ENCODE data around the gene IGFLR1. TPM values are rescaled to one million over a fixed set of nuclear protein-coding genes. Genes with fewer than 3 reads are reported as not detected.

Gene IGFLR1
- total RNA-seq, 4 donors from 2014 or later: 2.0 to 14.1 (median 3.0) TPM

- Histone ChIP-seq H3K27ac (no peak overlapping the region), H3K4me3 (no peak overlapping the region), H3K4me1 (peaks cover 4 to 6% of the 10 kb centered on the region in 2 donors), H3K27me3 (no peaks in the 10 kb centered on the region), H3K36me3 (peaks cover 0 to 88% of the 10 kb centered on the region in 2 donors), H3K9me3 (no peaks in the 10 kb centered on the region)
- DNase-seq: no peak
- no peak for ATAC-seq
- intact Hi-C loops (cut with DNase I; ENCODE audit: low total_unique reads): no loop called here
- TF ChIP-seq CTCF (IDR thresholded peaks at IDR 0.05 in 4 of 5, conservative IDR thresholded peaks at IDR 0.05 in 1 of 5): no peak
- no peak for TF ChIP-seq POLR2A (IDR thresholded peaks at IDR 0.05)
- in situ Hi-C loops (cut with MboI; ENCODE audit: low sequenced_read_pairs in 4 of 4): no loop called here
Measured at GRCh38 chr19:35734889-35735288, 7.4 kb downstream of the IGFLR1 start.

- Histone ChIP-seq H3K36me3 (peaks cover 0 to 94% of the 10 kb centered on the region in 2 donors), H3K27ac (no peak overlapping the region), H3K27me3 (no peaks in the 10 kb centered on the region), H3K4me3 (no peak overlapping the region), H3K4me1 (no peaks in the 10 kb centered on the region), H3K9me3 (no peaks in the 10 kb centered on the region)
- no peak for DNase-seq
- TF ChIP-seq POLR2A (IDR thresholded peaks at IDR 0.05) (no peak), CTCF (IDR thresholded peaks at IDR 0.05 in 4 of 5, conservative IDR thresholded peaks at IDR 0.05 in 1 of 5) (no peak)
- no peak for ATAC-seq
- in situ Hi-C loops (cut with MboI; ENCODE audit: low sequenced_read_pairs in 4 of 4) (no loop called here), intact Hi-C loops (cut with DNase I; ENCODE audit: low total_unique reads) (no loop called here)
Measured at GRCh38 chr19:35734273-35734672, 8.0 kb downstream of the IGFLR1 start.

- Histone ChIP-seq H3K27ac (no peak overlapping the region), H3K9me3 (no peaks in the 10 kb centered on the region), H3K27me3 (no peaks in the 10 kb centered on the region), H3K4me1 (no peaks in the 10 kb centered on the region), H3K36me3 (peaks cover 0 to 97% of the 10 kb centered on the region in 2 donors), H3K4me3 (no peak overlapping the region)
- no peak for TF ChIP-seq CTCF (IDR thresholded peaks at IDR 0.05 in 4 of 5, conservative IDR thresholded peaks at IDR 0.05 in 1 of 5)
- TF ChIP-seq POLR2A (IDR thresholded peaks at IDR 0.05): no peak
- in situ Hi-C loops (cut with MboI; ENCODE audit: low sequenced_read_pairs in 4 of 4): no loop called here
- no peak for DNase-seq
- peak in 1 of 2 donors; percentile 28 for ATAC-seq
- intact Hi-C loops (cut with DNase I; ENCODE audit: low total_unique reads): no loop called here
Measured at GRCh38 chr19:35733180-35734125, 8.8 kb downstream of the IGFLR1 start.

- in situ Hi-C loops (cut with MboI; ENCODE audit: low sequenced_read_pairs in 4 of 4): no loop called here
- peaks cover 0 to 97% of the 10 kb centered on the region in 2 donors for H3K36me3 ChIP-seq
- no peak overlapping the region for H3K4me3 ChIP-seq
- ATAC-seq: no peak
- DNase-seq: no peak
- H3K9me3 ChIP-seq: no peaks in the 10 kb centered on the region
- no peak overlapping the region for H3K27ac ChIP-seq
- intact Hi-C loops (cut with DNase I; ENCODE audit: low total_unique reads): no loop called here
- TF ChIP-seq CTCF (IDR thresholded peaks at IDR 0.05 in 4 of 5, conservative IDR thresholded peaks at IDR 0.05 in 1 of 5): no peak
- TF ChIP-seq POLR2A (IDR thresholded peaks at IDR 0.05): no peak
- H3K4me1 ChIP-seq: no peaks in the 10 kb centered on the region
- no peaks in the 10 kb centered on the region for H3K27me3 ChIP-seq
Measured at GRCh38 chr19:35732540-35733179, 9.6 kb downstream of the IGFLR1 start.
